SK-N-SH treated with all-trans-retinoic acid at 6 μM for 48 hours (cell line): ENCODE data around the gene MRI1.

Source experiments
- ATAC-seq: fragments of 200-7000 bp; cut with Tn5 transposase; 3 replicates; pipeline ENCODE4 v1.9.1; 2020; ENCODE audit warnings: mild to moderate bottlenecking, moderate library complexity
- BACH2 ChIP-seq: fragments of 250-450 bp; sonication (Bioruptor Pico); IDR thresholded peaks from 2 replicates; pipeline ENCODE4 v1.9.0; 2021; ENCODE audit warnings: mild to moderate bottlenecking, borderline replicate concordance
- CREB5 ChIP-seq: fragments of 250-450 bp; sonication (Bioruptor Pico); IDR thresholded peaks from 2 replicates; pipeline ENCODE4 v1.5.1; 2020; ENCODE audit warnings: low read depth, mild to moderate bottlenecking, moderate library complexity
- CSDC2 ChIP-seq: fragments of 250-450 bp; sonication (Bioruptor Pico); IDR thresholded peaks from 2 replicates; pipeline ENCODE4 v1.5.0; 2020; ENCODE audit warnings: mild to moderate bottlenecking, moderate library complexity
- CSRNP3 ChIP-seq: fragments of 250-450 bp; sonication (Bioruptor Pico); IDR thresholded peaks from 2 replicates; pipeline ENCODE4 v1.5.1; 2021; ENCODE audit warnings: mild to moderate bottlenecking, moderate library complexity
- ESRRG ChIP-seq: fragments of 250-450 bp; sonication (Bioruptor Pico); IDR thresholded peaks from 2 replicates; pipeline ENCODE4 v1.6.1; 2021; ENCODE audit warnings: mild to moderate bottlenecking
- GLIS3 ChIP-seq: fragments of 250-450 bp; sonication (Bioruptor Pico); IDR thresholded peaks from 2 replicates; pipeline ENCODE4 v1.5.0; 2020; ENCODE audit warnings: mild to moderate bottlenecking, moderate library complexity
- OSR1 ChIP-seq: fragments of 250-450 bp; sonication (Bioruptor Pico); IDR thresholded peaks from 2 replicates; pipeline ENCODE4 v1.8.0; 2022; ENCODE audit warnings: moderate library complexity, mild to moderate bottlenecking, inconsistent platforms
- PATZ1 ChIP-seq: fragments of 250-450 bp; sonication (Bioruptor Pico); IDR thresholded peaks from 2 replicates; pipeline ENCODE4 v1.8.0; 2020; ENCODE audit warnings: mild to moderate bottlenecking, moderate library complexity, borderline replicate concordance
- POU6F1 ChIP-seq: fragments of 250-450 bp; sonication (Bioruptor Pico); IDR thresholded peaks from 2 replicates; pipeline ENCODE4 v1.8.0; 2021; ENCODE audit warnings: low read depth, mild to moderate bottlenecking, moderate library complexity, borderline replicate concordance
- PPARA ChIP-seq: fragments of 250-450 bp; sonication (Bioruptor Pico); IDR thresholded peaks from 2 replicates; pipeline ENCODE4 v1.5.0; 2020; ENCODE audit warnings: mild to moderate bottlenecking, borderline replicate concordance
- RARB ChIP-seq: fragments of 250-450 bp; sonication (Bioruptor Pico); IDR thresholded peaks from 2 replicates; pipeline ENCODE4 v1.8.0; 2021; ENCODE audit warnings: mild to moderate bottlenecking, moderate library complexity
- SNAI2 ChIP-seq: fragments of 250-450 bp; sonication (Bioruptor Pico); IDR thresholded peaks from 2 replicates; pipeline ENCODE4 v1.5.0; 2020; ENCODE audit warnings: mild to moderate bottlenecking, moderate library complexity
- TOX ChIP-seq: fragments of 250-450 bp; sonication (Bioruptor Pico); IDR thresholded peaks from 2 replicates; pipeline ENCODE4 v1.8.0; 2021; ENCODE audit warnings: mild to moderate bottlenecking, moderate library complexity, borderline replicate concordance
- TSHZ2 ChIP-seq: fragments of 250-450 bp; sonication (Bioruptor Pico); IDR thresholded peaks from 2 replicates; pipeline ENCODE4 v1.5.0; 2020; ENCODE audit warnings: mild to moderate bottlenecking, moderate library complexity
- ZC3H10 ChIP-seq: fragments of 250-450 bp; sonication (Bioruptor Pico); IDR thresholded peaks from 2 replicates; pipeline ENCODE4 v1.5.1; 2021; ENCODE audit warnings: mild to moderate bottlenecking, moderate library complexity
- ZFP3 ChIP-seq: fragments of 250-450 bp; sonication (Bioruptor Pico); IDR thresholded peaks from 2 replicates; pipeline ENCODE4 v1.5.0; 2020; ENCODE audit warnings: mild to moderate bottlenecking, moderate library complexity
- ZFP30 ChIP-seq: fragments of 450-650 bp; formaldehyde crosslinking; IDR thresholded peaks from 2 replicates; pipeline ENCODE4 v1.5.0; 2022; ENCODE audit warnings: mild to moderate bottlenecking, moderate library complexity
- ZNF70 ChIP-seq: fragments of 450-650 bp; formaldehyde crosslinking; IDR thresholded peaks from 2 replicates; pipeline ENCODE4 v1.5.0; 2020; ENCODE audit warnings: mild to moderate bottlenecking, moderate library complexity

Gene MRI1

GRCh38 chr19:13768510-13768909, 4.2 kb downstream of the MRI1 start:
- TF ChIP-seq GLIS3 (CRISPR knock-in tag): no peak
- no peak for TF ChIP-seq POU6F1 (CRISPR knock-in tag)
- TF ChIP-seq PPARA (CRISPR knock-in tag): no peak
- TF ChIP-seq ZNF70 (CRISPR knock-in tag): no peak
- no peak for TF ChIP-seq ZFP3 (CRISPR knock-in tag)
- TF ChIP-seq TSHZ2: no peak
- TF ChIP-seq ZFP30 (CRISPR knock-in tag): no peak
- no peak for TF ChIP-seq OSR1 (CRISPR knock-in tag)
- no peak for TF ChIP-seq ZC3H10
- no peak for TF ChIP-seq BACH2
- ATAC-seq: no peak

- no peak for ATAC-seq
- TF ChIP-seq BACH2 (no peak), PATZ1 (CRISPR knock-in tag) (no peak), ZFP3 (CRISPR knock-in tag) (no peak), CSDC2 (CRISPR knock-in tag) (no peak), CSRNP3 (CRISPR knock-in tag) (no peak), CREB5 (no peak)
Measured at GRCh38 chr19:13770013-13770635, 5.8 kb downstream of the MRI1 start.

GRCh38 chr19:13774217-13775191, 10.2 kb downstream of the MRI1 start, which contains the start of gene C19orf53:
TSS of gene C19orf53 (plus strand) at chr19:13774456. CDS start at chr19:13774478, 22 bp downstream.
- peak; percentile 99 for ATAC-seq
- TF ChIP-seq TSHZ2 (no peak; the same call in 1 of the 2 replicates), CREB5 (no peak), ZFP30 (CRISPR knock-in tag) (no peak), SNAI2 (CRISPR knock-in tag) (no peak), ESRRG (0 out of 2 replicates have a peak, but pooled peaks have one; percentile 26), GLIS3 (CRISPR knock-in tag) (peak; percentile 73; the same call in 1 of the 2 replicates), RARB (CRISPR knock-in tag) (no peak), TOX (CRISPR knock-in tag) (no peak), ZFP3 (CRISPR knock-in tag) (0 out of 2 replicates have a peak, but pooled peaks have one; percentile 24), PPARA (CRISPR knock-in tag) (no peak)
